ENCODE results near the gene KIAA1958.
"Not testable (repeated sequence)": the region's sequence is repeated elsewhere in the genome, so short reads cannot be mapped to it uniquely, and the experiment has no call there.

The KIAA1958 gene

DNA sequence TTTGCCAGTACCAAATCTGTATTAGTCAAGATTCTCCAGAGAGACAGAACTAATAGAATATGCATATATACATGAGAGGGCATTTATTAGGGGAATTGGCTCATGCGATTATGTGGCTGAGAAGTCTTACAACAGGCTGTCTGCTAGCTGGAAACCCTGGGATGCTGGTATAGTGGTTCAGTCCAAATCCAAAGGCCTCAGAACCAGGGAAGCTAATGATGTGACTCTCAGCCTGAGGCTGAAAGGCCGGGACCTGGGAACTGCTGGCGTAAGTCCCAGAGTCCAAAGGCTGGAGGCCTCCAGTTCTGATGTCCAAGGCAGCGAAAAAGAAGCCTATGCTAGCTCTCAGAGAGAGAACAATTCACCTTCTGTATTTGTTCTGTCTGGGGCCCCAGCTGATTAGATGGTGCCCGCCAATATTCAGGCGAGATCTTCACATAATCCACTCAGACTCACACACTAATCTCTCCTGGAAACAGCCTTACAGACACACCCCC lies 84.1 kb downstream of the KIAA1958 start:
- DNase-seq (no peak), ATAC-seq (no peak)
- no peaks in the 10 kb centered on the region for H3K9me3 Mint-ChIP-seq
- no peak overlapping the region for H3K4me3 Mint-ChIP-seq
- no peak overlapping the region for H3K27ac Mint-ChIP-seq
- no peaks in the 10 kb centered on the region for H3K27me3 Mint-ChIP-seq
- peaks cover 17% of the 10 kb centered on the region for H3K36me3 Mint-ChIP-seq (ENCODE audit: low read depth)
- H3K4me1 Mint-ChIP-seq: no peaks in the 10 kb centered on the region

DNA sequence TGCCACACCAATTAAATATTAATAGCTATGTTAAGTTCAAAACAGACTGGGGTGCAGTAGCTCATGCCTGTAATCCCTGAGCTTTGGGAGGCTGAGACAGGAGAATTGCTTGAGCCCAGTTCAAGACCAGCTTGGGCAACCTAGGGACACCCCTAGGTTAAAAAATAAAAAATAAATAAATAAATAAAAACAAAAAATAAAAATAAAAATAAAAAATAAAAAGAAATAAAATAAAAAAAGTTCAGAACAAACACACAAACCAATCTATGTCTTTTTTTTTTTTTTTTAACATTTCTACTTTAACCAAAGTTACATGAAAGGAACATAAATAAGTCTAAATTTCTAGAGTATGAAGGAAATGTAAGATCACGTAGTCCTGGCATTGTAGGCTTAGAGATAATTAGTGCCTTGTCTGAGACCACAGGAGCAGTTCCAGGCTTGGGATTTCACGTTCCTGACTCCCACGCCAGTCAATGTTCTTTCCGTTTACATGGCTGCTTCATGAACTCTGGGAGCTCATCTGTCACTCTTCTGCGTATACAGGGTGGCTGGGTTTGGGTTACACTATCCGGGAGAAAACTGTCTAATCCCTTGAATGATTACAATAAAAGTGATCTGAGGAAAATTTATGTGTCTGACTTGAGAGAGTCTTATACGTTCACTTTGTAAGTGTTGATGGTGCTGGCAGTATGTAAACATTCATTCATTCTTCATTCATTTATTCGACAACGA lies 85.2 kb downstream of the KIAA1958 start:
- no peaks in the 10 kb centered on the region for H3K27me3 Mint-ChIP-seq
- ATAC-seq (no peak), DNase-seq (no peak)
- no peak overlapping the region for H3K4me3 Mint-ChIP-seq
- no peaks in the 10 kb centered on the region for H3K4me1 Mint-ChIP-seq
- H3K36me3 Mint-ChIP-seq (ENCODE audit: low read depth): peaks cover 23% of the 10 kb centered on the region
- no peak overlapping the region for H3K27ac Mint-ChIP-seq
- H3K9me3 Mint-ChIP-seq: no peaks in the 10 kb centered on the region

DNA sequence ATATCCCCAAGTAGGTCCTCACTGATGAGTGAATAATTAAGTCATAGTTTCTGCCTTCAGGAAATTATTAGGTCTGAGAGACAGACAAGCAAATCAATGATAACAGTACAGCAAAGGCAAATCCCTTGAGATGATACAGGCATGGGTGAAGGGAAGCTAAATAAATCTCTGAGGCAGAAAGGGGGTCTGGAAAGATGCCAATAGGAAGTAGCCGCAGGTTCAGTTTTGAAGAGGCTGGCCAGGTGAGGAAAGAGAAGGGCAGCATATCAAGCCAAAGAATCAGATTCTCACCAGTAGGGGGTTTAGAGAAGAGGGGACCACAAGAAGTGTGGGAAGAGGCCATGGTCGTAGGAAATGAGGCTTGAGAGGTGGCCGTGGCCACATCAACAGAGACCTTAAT lies 85.8 kb downstream of the KIAA1958 start:
- Mint-ChIP-seq H3K27ac (no peak overlapping the region), H3K4me1 (no peaks in the 10 kb centered on the region), H3K9me3 (no peaks in the 10 kb centered on the region), H3K27me3 (no peaks in the 10 kb centered on the region), H3K36me3 (ENCODE audit: low read depth) (peaks cover 23% of the 10 kb centered on the region), H3K4me3 (no peak overlapping the region)
- no peak for ATAC-seq
- DNase-seq: no peak

DNA sequence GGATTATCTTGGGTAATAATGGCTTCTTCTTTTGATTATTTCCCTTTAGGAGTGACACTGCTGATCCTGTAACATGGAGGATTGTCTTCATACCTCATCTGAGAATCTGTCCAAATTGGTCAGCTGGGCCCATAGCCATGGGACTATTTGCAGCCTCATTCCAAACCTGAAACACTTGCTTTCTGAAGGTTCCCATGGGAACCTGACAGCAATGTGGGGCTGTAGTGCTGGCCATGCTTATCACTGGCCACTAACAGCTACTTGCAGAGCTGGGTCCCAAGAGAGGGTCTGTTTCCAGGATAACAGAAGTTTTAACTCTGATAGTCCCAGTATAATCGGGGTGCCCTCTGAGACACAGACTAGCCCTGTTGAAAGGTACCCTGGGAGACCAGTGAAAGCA lies 87.4 kb downstream of the KIAA1958 start:
- no peak overlapping the region for H3K4me3 Mint-ChIP-seq
- DNase-seq (no peak), ATAC-seq (no peak)
- no peaks in the 10 kb centered on the region for H3K27me3 Mint-ChIP-seq
- H3K36me3 Mint-ChIP-seq (ENCODE audit: low read depth): peaks cover 23% of the 10 kb centered on the region
- H3K4me1 Mint-ChIP-seq: no peaks in the 10 kb centered on the region
- no peaks in the 10 kb centered on the region for H3K9me3 Mint-ChIP-seq
- H3K27ac Mint-ChIP-seq: no peak overlapping the region

DNA sequence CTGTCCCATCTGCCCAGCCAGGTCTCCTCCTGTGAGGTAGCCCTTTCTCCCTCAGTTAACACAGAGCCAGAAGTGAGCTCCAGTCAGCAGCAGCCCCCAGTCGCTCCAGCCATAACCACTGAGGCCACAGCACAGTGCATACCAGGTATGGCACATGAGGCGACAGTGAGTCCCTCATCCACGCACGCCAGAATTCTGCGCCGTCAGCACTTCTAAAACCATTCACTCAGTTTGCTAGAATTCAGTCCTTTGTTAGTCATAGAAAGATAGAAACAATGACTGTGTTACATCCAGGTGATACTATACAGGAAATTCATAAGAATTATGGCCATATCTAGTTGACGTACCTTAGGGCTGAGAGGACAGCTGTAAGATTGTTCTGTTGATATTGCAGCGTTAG lies 88.5 kb downstream of the KIAA1958 start:
- H3K4me3 Mint-ChIP-seq: no peak overlapping the region
- H3K4me1 Mint-ChIP-seq: no peaks in the 10 kb centered on the region
- ATAC-seq (no peak), DNase-seq (no peak)
- no peaks in the 10 kb centered on the region for H3K9me3 Mint-ChIP-seq
- H3K27me3 Mint-ChIP-seq: no peaks in the 10 kb centered on the region
- H3K27ac Mint-ChIP-seq: no peak overlapping the region
- H3K36me3 Mint-ChIP-seq (ENCODE audit: low read depth): peaks cover 25% of the 10 kb centered on the region

DNA sequence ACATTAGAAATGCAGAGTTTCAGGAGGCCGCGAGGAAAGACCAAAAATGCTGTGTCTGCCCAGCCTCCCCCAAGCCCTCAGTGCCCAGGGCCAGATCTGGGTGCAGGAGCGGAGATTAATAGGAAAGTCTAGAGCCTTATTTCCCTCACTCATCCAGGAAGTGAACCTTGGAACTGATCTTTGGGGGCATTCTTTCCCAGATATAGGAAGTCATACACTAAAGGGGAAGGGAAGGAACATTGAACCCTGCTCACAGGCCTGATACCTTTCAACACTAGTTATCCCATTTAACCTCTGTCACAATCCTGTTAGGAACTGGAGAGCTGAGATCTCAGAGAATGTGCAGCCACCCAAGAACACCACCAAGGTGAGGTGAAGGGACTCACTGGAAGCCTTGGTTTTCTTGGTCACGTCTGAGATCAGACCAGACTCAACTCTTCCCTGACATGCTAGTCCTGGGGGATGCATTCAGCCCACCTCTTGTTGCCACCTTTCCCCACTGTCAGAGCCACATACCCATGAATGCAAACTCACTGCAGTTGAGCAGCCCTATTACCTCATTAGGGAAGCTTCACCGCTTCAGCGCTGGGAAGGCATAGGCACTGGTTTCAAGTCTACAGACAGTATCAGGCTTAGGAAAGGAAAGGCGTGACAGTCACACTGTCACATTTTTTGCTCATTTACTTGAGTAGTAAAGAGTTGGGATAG lies 95.0 kb downstream of the KIAA1958 start:
- DNase-seq: no peak
- H3K27ac Mint-ChIP-seq: no peak overlapping the region
- ATAC-seq: no peak
- no peaks in the 10 kb centered on the region for H3K4me1 Mint-ChIP-seq
- H3K36me3 Mint-ChIP-seq (ENCODE audit: low read depth): peaks cover 2% of the 10 kb centered on the region
- no peaks in the 10 kb centered on the region for H3K27me3 Mint-ChIP-seq
- H3K9me3 Mint-ChIP-seq: no peaks in the 10 kb centered on the region
- no peak overlapping the region for H3K4me3 Mint-ChIP-seq

DNA sequence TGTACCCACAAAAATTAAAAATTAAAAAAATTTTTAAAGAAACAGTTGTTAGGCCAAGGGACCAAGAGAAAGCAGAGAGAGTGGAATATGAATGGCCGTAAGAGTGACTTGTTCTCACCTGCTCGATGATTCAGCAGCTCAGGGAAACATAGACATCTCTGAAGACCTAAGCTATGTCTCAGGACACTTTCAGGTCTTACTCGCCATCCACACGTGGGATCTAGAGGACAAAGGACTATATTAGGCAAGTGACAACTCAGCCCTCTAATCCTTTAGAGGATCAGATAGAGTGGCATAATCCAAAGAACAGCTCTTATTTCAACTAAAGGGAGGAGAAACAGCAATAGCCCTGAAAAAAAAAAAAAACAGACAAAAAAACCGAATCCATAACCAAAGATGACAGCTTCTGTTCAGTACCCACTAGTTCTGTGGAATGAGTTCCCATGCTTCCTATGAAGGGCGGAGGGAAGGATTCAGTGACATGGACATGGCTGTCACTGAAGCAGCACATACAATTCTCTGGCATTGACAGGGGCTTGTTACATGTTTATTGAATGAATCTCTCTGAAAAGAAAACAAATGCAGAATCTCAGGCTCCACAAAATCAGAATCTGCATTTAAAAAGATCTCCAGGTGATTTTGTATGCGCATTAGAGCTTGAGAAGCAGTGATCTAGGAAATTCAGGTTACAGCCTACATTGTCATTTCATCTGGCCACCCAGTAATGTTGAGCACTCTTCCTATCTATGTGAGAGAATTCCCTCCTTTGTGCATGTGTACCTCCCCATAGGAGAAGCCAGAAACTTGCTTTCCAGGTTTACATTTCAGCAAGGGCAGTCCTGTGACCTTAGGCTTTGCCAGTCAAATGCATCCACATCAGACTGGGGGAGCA lies 96.0 kb downstream of the KIAA1958 start:
- no peak overlapping the region for H3K4me3 Mint-ChIP-seq
- ATAC-seq: no peak
- no peak for DNase-seq
- no peaks in the 10 kb centered on the region for H3K4me1 Mint-ChIP-seq
- no peak overlapping the region for H3K27ac Mint-ChIP-seq
- H3K27me3 Mint-ChIP-seq: no peaks in the 10 kb centered on the region
- H3K36me3 Mint-ChIP-seq (ENCODE audit: low read depth): peaks cover 2% of the 10 kb centered on the region
- no peaks in the 10 kb centered on the region for H3K9me3 Mint-ChIP-seq

DNA sequence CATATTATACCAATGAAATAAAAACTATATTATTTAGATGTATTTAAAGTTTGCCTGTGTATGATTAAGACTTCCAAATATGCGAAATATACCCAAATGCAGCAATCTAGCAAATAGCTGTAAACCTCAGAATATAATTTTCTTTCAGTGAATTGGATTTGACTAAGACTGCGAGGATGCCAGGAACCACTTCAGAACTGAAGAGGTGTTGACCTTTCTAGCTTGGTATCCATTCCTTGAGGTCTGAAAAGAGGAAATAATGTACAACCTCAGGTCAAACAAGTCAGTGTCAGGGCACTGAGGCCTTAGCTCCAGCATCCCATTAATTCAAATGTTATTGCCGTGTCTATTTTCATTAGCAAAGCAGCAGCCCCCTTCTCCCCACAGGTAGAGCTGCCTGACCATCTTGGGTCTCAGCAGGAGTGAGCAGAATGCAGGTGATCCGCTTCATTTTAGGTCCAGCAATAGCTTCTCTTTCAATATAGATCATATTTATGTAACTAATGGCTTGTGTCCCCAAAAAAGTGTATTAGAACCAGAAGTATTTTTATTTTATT lies 100.0 kb downstream of the KIAA1958 start:
- no peaks in the 10 kb centered on the region for H3K9me3 Mint-ChIP-seq
- H3K36me3 Mint-ChIP-seq (ENCODE audit: low read depth): no peaks in the 10 kb centered on the region
- no peaks in the 10 kb centered on the region for H3K4me1 Mint-ChIP-seq
- no peak overlapping the region for H3K27ac Mint-ChIP-seq
- no peak for DNase-seq
- no peaks in the 10 kb centered on the region for H3K27me3 Mint-ChIP-seq
- H3K4me3 Mint-ChIP-seq: no peak overlapping the region
- ATAC-seq: no peak

DNA sequence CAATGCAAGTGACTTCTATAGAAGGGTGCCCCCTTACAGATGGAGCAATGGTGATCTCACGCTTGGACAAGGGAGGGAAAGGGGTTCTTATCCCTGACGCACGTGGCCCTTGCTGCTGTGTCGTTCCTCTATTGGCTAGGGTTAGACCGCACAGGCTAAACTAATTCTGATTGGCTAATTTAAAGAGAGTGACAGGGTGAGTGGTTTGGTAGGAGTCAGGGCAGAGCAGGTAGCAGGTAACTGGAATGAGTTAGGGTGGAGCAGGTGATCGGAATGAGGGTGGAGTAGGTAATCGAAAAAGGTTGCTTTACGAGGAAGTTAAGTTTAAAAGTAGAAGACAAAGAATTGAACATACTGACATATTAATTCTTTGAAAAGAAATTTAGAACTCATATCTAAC lies 105.2 kb downstream of the KIAA1958 start:
- DNase-seq; H3K4me3 Mint-ChIP-seq; H3K4me1 Mint-ChIP-seq; H3K9me3 Mint-ChIP-seq; ATAC-seq; H3K36me3 Mint-ChIP-seq (ENCODE audit: low read depth); H3K27me3 Mint-ChIP-seq; H3K27ac Mint-ChIP-seq: not testable (repeated sequence)

DNA sequence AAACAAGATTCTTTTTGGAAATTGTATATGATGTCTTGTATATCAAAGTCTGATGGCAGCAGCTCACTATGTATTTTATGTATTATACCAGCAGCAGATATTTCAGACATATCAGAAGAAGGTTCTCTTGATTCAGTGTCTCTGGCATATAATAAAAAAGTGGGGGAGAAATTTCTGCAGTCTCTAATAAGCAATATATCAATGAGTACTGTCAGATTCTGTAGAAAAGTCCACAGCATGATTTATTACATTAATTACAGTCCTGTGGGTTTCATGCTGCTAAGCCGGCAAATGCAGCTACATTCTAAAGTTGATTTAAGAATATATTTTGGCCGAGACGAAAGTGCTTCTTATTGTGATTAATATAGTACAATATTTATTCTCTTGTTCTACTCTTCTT lies 113.1 kb downstream of the KIAA1958 start:
- Mint-ChIP-seq H3K36me3 (ENCODE audit: low read depth) (no peaks in the 10 kb centered on the region), H3K9me3 (no peaks in the 10 kb centered on the region), H3K4me3 (no peak overlapping the region), H3K27me3 (no peaks in the 10 kb centered on the region), H3K4me1 (no peaks in the 10 kb centered on the region), H3K27ac (no peak overlapping the region)
- ATAC-seq: no peak
- no peak for DNase-seq

DNA sequence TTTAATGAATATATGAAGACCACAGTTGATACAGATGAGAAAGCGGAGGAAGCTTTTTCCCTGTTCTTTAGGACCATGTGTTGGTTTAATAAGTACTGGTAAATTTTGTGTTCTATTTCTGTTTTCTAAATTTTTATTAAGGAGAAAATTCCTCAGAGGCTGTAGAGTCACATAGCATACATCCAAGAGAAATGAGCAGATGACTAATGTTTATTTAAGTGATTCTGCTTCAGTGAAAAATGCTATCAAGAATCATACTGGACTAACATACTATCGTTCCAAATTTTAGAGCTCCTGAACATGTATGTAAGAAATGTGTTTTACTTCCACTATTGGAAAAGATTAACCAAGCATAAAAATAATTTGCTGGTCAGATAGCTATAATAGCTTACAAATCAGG lies 115.0 kb downstream of the KIAA1958 start:
- DNase-seq: no peak
- Mint-ChIP-seq H3K4me3 (no peak overlapping the region), H3K9me3 (no peaks in the 10 kb centered on the region), H3K27ac (no peak overlapping the region), H3K4me1 (peaks cover 14% of the 10 kb centered on the region), H3K36me3 (ENCODE audit: low read depth) (no peaks in the 10 kb centered on the region), H3K27me3 (no peaks in the 10 kb centered on the region)
- ATAC-seq: no peak

DNA sequence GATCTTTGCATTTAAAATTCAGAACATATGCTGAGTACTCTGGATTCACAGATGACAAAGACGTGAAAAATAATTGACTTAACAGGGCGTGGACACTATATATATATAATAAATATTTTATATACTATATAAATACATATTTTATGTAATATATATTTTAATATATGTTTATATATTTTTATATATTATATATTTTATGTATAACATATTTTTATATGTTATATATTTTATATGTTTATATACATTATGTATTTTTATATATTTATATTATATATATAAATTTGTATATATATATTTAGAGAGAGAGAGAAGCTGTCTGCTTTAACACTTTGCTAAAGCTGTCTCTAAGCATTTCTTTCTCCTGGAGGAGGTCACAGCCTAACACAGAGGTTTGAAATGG lies 118.2 kb downstream of the KIAA1958 start:
- ATAC-seq: no peak
- H3K36me3 Mint-ChIP-seq (ENCODE audit: low read depth): no peaks in the 10 kb centered on the region
- H3K4me3 Mint-ChIP-seq: no peak overlapping the region
- H3K27ac Mint-ChIP-seq: no peak overlapping the region
- H3K9me3 Mint-ChIP-seq: no peaks in the 10 kb centered on the region
- no peaks in the 10 kb centered on the region for H3K27me3 Mint-ChIP-seq
- H3K4me1 Mint-ChIP-seq: peaks cover 14% of the 10 kb centered on the region
- DNase-seq: no peak

DNA sequence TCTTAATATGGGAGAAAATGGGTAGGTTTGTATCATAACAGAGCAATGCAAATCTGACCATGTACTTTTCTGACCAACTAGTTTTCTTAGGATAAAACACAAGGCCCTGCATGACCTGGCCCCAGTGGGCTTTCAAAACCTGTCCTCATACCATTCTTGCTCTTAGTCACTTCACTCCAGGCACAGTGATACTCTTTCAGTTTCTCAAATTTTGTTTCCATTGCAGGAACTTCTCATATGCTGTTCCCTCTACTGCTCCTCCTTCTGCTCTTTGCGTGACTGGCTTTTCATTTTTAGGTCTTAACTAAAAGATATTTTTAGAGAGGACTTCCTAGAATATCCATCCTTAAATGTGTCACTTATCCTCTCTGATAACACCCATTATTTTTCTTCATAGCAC lies 118.9 kb downstream of the KIAA1958 start:
- Mint-ChIP-seq H3K4me1 (peaks cover 14% of the 10 kb centered on the region), H3K36me3 (ENCODE audit: low read depth) (no peaks in the 10 kb centered on the region), H3K4me3 (no peak overlapping the region), H3K27me3 (no peaks in the 10 kb centered on the region), H3K9me3 (no peaks in the 10 kb centered on the region), H3K27ac (no peak overlapping the region)
- peak; percentile 90 for ATAC-seq
- DNase-seq: no peak

DNA sequence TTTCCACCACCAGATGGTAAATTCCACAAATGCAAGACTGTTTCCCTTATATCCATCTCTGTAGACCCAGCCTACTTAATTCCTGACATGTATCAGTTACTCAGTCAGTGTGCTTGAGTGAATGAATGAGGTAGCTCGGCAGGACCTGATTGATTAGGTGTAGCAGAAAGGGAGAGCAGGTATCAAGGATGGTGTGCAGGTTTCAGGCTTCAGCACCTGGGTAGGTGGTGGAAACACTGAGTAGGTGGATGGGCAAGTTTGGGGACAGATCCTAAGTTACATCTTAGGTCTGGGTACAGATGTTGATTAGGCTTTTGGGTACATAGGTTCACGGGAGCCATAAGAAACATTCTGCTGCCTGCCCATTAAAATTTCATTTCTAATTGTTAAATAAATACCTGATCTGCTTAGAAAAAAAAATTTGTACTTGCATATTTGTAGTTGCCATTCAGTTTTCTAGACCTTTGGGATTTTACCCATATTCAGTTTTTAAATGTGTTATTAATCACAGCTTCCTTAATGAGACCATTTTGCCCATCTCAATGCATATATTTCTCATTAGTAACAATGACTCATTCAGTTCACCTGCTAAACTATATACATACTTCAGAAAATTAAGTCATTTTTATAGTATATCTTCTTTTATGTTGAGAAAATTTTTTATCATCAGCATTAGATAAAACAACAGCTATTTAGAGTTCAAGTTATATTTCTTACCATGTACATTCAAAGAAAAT lies 119.5 kb downstream of the KIAA1958 start:
- peaks cover 14% of the 10 kb centered on the region for H3K4me1 Mint-ChIP-seq
- no peaks in the 10 kb centered on the region for H3K9me3 Mint-ChIP-seq
- no peaks in the 10 kb centered on the region for H3K36me3 Mint-ChIP-seq (ENCODE audit: low read depth)
- no peak for ATAC-seq
- H3K27me3 Mint-ChIP-seq: no peaks in the 10 kb centered on the region
- no peak overlapping the region for H3K4me3 Mint-ChIP-seq
- no peak for DNase-seq
- H3K27ac Mint-ChIP-seq: no peak overlapping the region

Data from activated naive CD8-positive, alpha-beta T cell treated with anti-CD3 and anti-CD28 coated beads, Interleukin-2, amount 50 U/mL, for 24 hours (primary cell).